SK-N-SH treated with all-trans-retinoic acid at 6 μM for 48 hours (cell line): ENCODE data around the gene SERGEF.

Experiments used
- ARNTL ChIP-seq: fragments of 450-650 bp; formaldehyde crosslinking; IDR thresholded peaks from 2 replicates; pipeline ENCODE4 v1.5.0; 2020; ENCODE audit warnings: low read depth, mild to moderate bottlenecking, moderate library complexity, borderline replicate concordance
- ZC3H10 ChIP-seq: fragments of 250-450 bp; sonication (Bioruptor Pico); IDR thresholded peaks from 2 replicates; pipeline ENCODE4 v1.5.1; 2021; ENCODE audit warnings: mild to moderate bottlenecking, moderate library complexity
- ZFP3 ChIP-seq: fragments of 250-450 bp; sonication (Bioruptor Pico); IDR thresholded peaks from 2 replicates; pipeline ENCODE4 v1.5.0; 2020; ENCODE audit warnings: mild to moderate bottlenecking, moderate library complexity
- TF ChIP-seq, protein P1 (sequence below): fragments of 250-450 bp; sonication (Bioruptor Pico); IDR thresholded peaks from 2 replicates; pipeline ENCODE4 v1.5.0; 2020; ENCODE audit warnings: mild to moderate bottlenecking, moderate library complexity
- TF ChIP-seq, protein P2 (sequence below): fragments of 250-450 bp; sonication (Bioruptor Pico); IDR thresholded peaks from 2 replicates; pipeline ENCODE4 v1.8.0; 2020; ENCODE audit warnings: mild to moderate bottlenecking, moderate library complexity, borderline replicate concordance

- TF ChIP-seq ARNTL (CRISPR knock-in tag) (no peak), ZC3H10 (CRISPR knock-in tag) (no peak), ZFP3 (CRISPR knock-in tag) (no peak)
- TF ChIP-seq, protein P1, sequence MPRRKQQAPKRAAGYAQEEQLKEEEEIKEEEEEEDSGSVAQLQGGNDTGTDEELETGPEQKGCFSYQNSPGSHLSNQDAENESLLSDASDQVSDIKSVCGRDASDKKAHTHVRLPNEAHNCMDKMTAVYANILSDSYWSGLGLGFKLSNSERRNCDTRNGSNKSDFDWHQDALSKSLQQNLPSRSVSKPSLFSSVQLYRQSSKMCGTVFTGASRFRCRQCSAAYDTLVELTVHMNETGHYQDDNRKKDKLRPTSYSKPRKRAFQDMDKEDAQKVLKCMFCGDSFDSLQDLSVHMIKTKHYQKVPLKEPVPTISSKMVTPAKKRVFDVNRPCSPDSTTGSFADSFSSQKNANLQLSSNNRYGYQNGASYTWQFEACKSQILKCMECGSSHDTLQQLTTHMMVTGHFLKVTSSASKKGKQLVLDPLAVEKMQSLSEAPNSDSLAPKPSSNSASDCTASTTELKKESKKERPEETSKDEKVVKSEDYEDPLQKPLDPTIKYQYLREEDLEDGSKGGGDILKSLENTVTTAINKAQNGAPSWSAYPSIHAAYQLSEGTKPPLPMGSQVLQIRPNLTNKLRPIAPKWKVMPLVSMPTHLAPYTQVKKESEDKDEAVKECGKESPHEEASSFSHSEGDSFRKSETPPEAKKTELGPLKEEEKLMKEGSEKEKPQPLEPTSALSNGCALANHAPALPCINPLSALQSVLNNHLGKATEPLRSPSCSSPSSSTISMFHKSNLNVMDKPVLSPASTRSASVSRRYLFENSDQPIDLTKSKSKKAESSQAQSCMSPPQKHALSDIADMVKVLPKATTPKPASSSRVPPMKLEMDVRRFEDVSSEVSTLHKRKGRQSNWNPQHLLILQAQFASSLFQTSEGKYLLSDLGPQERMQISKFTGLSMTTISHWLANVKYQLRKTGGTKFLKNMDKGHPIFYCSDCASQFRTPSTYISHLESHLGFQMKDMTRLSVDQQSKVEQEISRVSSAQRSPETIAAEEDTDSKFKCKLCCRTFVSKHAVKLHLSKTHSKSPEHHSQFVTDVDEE (CRISPR knock-in tag) = no peak
- TF ChIP-seq, protein P2, sequence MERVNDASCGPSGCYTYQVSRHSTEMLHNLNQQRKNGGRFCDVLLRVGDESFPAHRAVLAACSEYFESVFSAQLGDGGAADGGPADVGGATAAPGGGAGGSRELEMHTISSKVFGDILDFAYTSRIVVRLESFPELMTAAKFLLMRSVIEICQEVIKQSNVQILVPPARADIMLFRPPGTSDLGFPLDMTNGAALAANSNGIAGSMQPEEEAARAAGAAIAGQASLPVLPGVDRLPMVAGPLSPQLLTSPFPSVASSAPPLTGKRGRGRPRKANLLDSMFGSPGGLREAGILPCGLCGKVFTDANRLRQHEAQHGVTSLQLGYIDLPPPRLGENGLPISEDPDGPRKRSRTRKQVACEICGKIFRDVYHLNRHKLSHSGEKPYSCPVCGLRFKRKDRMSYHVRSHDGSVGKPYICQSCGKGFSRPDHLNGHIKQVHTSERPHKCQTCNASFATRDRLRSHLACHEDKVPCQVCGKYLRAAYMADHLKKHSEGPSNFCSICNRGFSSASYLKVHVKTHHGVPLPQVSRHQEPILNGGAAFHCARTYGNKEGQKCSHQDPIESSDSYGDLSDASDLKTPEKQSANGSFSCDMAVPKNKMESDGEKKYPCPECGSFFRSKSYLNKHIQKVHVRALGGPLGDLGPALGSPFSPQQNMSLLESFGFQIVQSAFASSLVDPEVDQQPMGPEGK (CRISPR knock-in tag) = no peak
Observed at GRCh38 chr11:17923217-17923616, 89.6 kb downstream of the SERGEF start.
